IMR-90 (cell line): ENCODE measurements around the gene ARV1. TPM values are rescaled to one million over a fixed set of nuclear protein-coding genes. Genes with fewer than 3 reads are reported as not detected.

Source experiments
- ATAC-seq: fragments of 200-7000 bp; cut with Tn5 transposase; 2 replicates; pipeline ENCODE4 v1.9.1; 2020; ENCODE audit warnings: low read depth, mild to moderate bottlenecking, moderate library complexity
- BruUV-seq: library from RNA; stranded (reverse); fragments of 400-500 nt; replicated peaks from 2 replicates; lab custom pipeline; 2021; lab: Mats Ljungman, UMichigan
- CTCF ChIA-PET: fragments of 300-600 bp; formaldehyde crosslinking; extraction: SDS; loops from one replicate; lab custom pipeline; 2021; ENCODE audit warnings: antibody characterized with exemption; lab: Yijun Ruan, JAX
- POLR2A ChIA-PET: fragments of 300-600 bp; sonication (Branson Sonifier 250); formaldehyde crosslinking; loops from one replicate; lab custom pipeline; 2022; ENCODE audit warnings: antibody characterized with exemption; ENCODE audit not compliant: unreplicated experiment; lab: Charles Lee
- DNase-seq: peaks from one replicate; pipeline ENCODE4 v3.0.0; 2013
- H2AFZ ChIP-seq: replicated peaks from 2 replicates; pipeline ENCODE3; 2013; ENCODE audit warnings: low read length, mild to moderate bottlenecking; ENCODE audit not compliant: poor library complexity
- H2AK5ac ChIP-seq: 2 replicates; pipeline ENCODE4 v1.6.1; 2013; ENCODE audit warnings: low read depth, low read length, inconsistent platforms
- H2AK9ac ChIP-seq: replicated peaks from 2 replicates; pipeline ENCODE3; 2013; ENCODE audit warnings: mild to moderate bottlenecking, low read depth, low read length, moderate library complexity; ENCODE audit not compliant: poor library complexity
- H2BK120ac ChIP-seq: 2 replicates; pipeline ENCODE4 v1.6.1; 2013; ENCODE audit warnings: low read depth, low read length, inconsistent platforms
- H2BK15ac ChIP-seq: 3 replicates; pipeline ENCODE4 v1.6.1; 2013; ENCODE audit warnings: low read depth, low read length, inconsistent platforms
- H2BK20ac ChIP-seq: 2 replicates; pipeline ENCODE4 v1.6.1; 2013; ENCODE audit warnings: low read depth, mild to moderate bottlenecking, inconsistent platforms, low read length, moderate library complexity
- H2BK5ac ChIP-seq: 2 replicates; pipeline ENCODE4 v1.6.1; 2013; ENCODE audit warnings: mild to moderate bottlenecking, low read depth, low read length, inconsistent platforms; ENCODE audit not compliant: poor library complexity, severe bottlenecking
- H3K14ac ChIP-seq: replicated peaks from 2 replicates; pipeline ENCODE4 v1.6.1; 2013; ENCODE audit warnings: low read depth, low read length, inconsistent platforms
- H3K18ac ChIP-seq: 2 replicates; pipeline ENCODE4 v1.6.1; 2013; ENCODE audit warnings: low read depth, low read length, control low read depth
- H3K23ac ChIP-seq: 2 replicates; pipeline ENCODE4 v1.6.1; 2013; ENCODE audit warnings: low read depth, low read length, inconsistent platforms
- H3K27ac ChIP-seq: 2 replicates; pipeline ENCODE4 v1.5.1; 2013; ENCODE audit warnings: mild to moderate bottlenecking, control low read depth, low read length; ENCODE audit not compliant: insufficient read depth
- H3K27me3 ChIP-seq: 2 replicates; pipeline ENCODE4 v1.6.1; 2013; ENCODE audit warnings: low read length; ENCODE audit not compliant: control insufficient read depth, insufficient read depth
- H3K36me3 ChIP-seq: 2 replicates; pipeline ENCODE4 v1.6.1; 2013; ENCODE audit warnings: low read length, mixed read lengths; ENCODE audit not compliant: control insufficient read depth, insufficient read depth
- H3K4ac ChIP-seq: 2 replicates; pipeline ENCODE4 v1.6.1; 2013; ENCODE audit warnings: low read depth, low read length, inconsistent platforms
- H3K4me1 ChIP-seq: 2 replicates; pipeline ENCODE4 v1.6.1; 2013; ENCODE audit warnings: low read length, mixed read lengths; ENCODE audit not compliant: control insufficient read depth, insufficient read depth
- H3K4me2 ChIP-seq: 2 replicates; pipeline ENCODE4 v1.6.1; 2013; ENCODE audit warnings: low read depth, mild to moderate bottlenecking, control low read depth, low read length, moderate library complexity
- H3K4me3 ChIP-seq: 2 replicates; pipeline ENCODE4 v1.5.1; 2013; ENCODE audit warnings: low read depth, mild to moderate bottlenecking, control low read depth, low read length, moderate library complexity; ENCODE audit not compliant: insufficient read depth
- H3K56ac ChIP-seq: 2 replicates; pipeline ENCODE4 v1.6.1; 2013; ENCODE audit warnings: low read length, inconsistent platforms; ENCODE audit not compliant: insufficient read depth; ENCODE audit errors: extremely low read depth
- H3K79me1 ChIP-seq, 2 experiments: 2 replicates each; pipeline ENCODE4 v1.6.1; 2013; ENCODE audit warnings: low read length in 2 of 2, inconsistent platforms in 1 of 2, low read depth in 1 of 2
- H3K9ac ChIP-seq: 2 replicates; pipeline ENCODE4 v1.6.1; 2013; ENCODE audit warnings: low read depth, low read length, control low read depth
- H3K9me1 ChIP-seq: 2 replicates; pipeline ENCODE4 v1.6.1; 2013; ENCODE audit warnings: low read length, inconsistent platforms; ENCODE audit not compliant: insufficient read depth
- H3K9me3 ChIP-seq: 2 replicates; pipeline ENCODE4 v1.6.1; 2013; ENCODE audit warnings: low read length; ENCODE audit not compliant: control insufficient read depth, insufficient read depth
- H4K20me1 ChIP-seq: 2 replicates; pipeline ENCODE4 v1.6.1; 2013; ENCODE audit warnings: low read length, inconsistent platforms; ENCODE audit not compliant: insufficient read depth
- H4K5ac ChIP-seq: 2 replicates; pipeline ENCODE4 v1.6.1; 2013; ENCODE audit warnings: mild to moderate bottlenecking, low read depth, low read length, control low read depth
- H4K8ac ChIP-seq, 2 experiments: 2 replicates each; pipeline ENCODE4 v1.6.1; 2013; ENCODE audit warnings: low read depth in 2 of 2, low read length in 2 of 2, control low read depth in 1 of 2, inconsistent platforms in 1 of 2
- H4K91ac ChIP-seq: 2 replicates; pipeline ENCODE4 v1.6.1; 2013; ENCODE audit warnings: low read depth, low read length, inconsistent platforms; ENCODE audit not compliant: insufficient read depth
- BHLHE40 ChIP-seq: fragments of 150-350 bp; IDR thresholded peaks from 2 replicates; pipeline ENCODE4 v1.6.1; 2016; ENCODE audit warnings: mild to moderate bottlenecking, low read depth, low read length
- CEBPB ChIP-seq: IDR thresholded peaks from 2 replicates; pipeline ENCODE4 v1.6.1; 2012; ENCODE audit warnings: low read depth, low read length, improper control_type of control experiment
- CHD1 ChIP-seq: IDR thresholded peaks from 2 replicates; pipeline ENCODE4 v1.6.1; 2012; ENCODE audit warnings: low read depth, low read length, improper control_type of control experiment
- FOS ChIP-seq: fragments of 150-350 bp; IDR thresholded peaks from 2 replicates; pipeline ENCODE4 v1.6.1; 2016; ENCODE audit warnings: low read depth, low read length
- MAFK ChIP-seq: IDR thresholded peaks from 2 replicates; pipeline ENCODE4 v1.6.1; 2012; ENCODE audit warnings: low read depth, low read length, improper control_type of control experiment
- MAZ ChIP-seq: IDR thresholded peaks from 2 replicates; pipeline ENCODE4 v1.6.1; 2012; ENCODE audit warnings: low read depth, mild to moderate bottlenecking, low read length, improper control_type of control experiment, moderate library complexity, borderline replicate concordance
- MXI1 ChIP-seq: IDR thresholded peaks from 2 replicates; pipeline ENCODE4 v1.6.1; 2012; ENCODE audit warnings: low read depth, mild to moderate bottlenecking, low read length, moderate library complexity, borderline replicate concordance
- NFE2L2 ChIP-seq: fragments of 150-350 bp; IDR thresholded peaks from 2 replicates; pipeline ENCODE4 v1.6.1; 2016; ENCODE audit warnings: low read depth, mild to moderate bottlenecking, low read length
- POLR2A ChIP-seq: IDR thresholded peaks from 2 replicates; pipeline ENCODE4 v1.6.1; 2012; ENCODE audit warnings: mild to moderate bottlenecking, low read depth, low read length
- RAD21 ChIP-seq: IDR thresholded peaks from 2 replicates; pipeline ENCODE4 v1.6.1; 2012; ENCODE audit warnings: low read length, improper control_type of control experiment
- RCOR1 ChIP-seq: IDR thresholded peaks from 2 replicates; pipeline ENCODE4 v1.6.1; 2012; ENCODE audit warnings: mild to moderate bottlenecking, low read length, improper control_type of control experiment; ENCODE audit not compliant: insufficient replicate concordance
- RFX5 ChIP-seq: IDR thresholded peaks from 2 replicates; pipeline ENCODE4 v1.8.0; 2012; ENCODE audit warnings: low read depth, mild to moderate bottlenecking, low read length, moderate library complexity
- SMC3 ChIP-seq: fragments of 150-350 bp; IDR thresholded peaks from 2 replicates; pipeline ENCODE4 v1.6.1; 2016; ENCODE audit warnings: low read depth, mild to moderate bottlenecking, antibody characterized with exemption, low read length, moderate library complexity
- WGBS, 2 experiments: methylation state at CpG; one replicate each; pipeline versions ENCODE4 v1.1.5 to v1.1.7; 2013; ENCODE audit warnings: missing lambda C conversion rate in 2 of 2; ENCODE audit not compliant: insufficient read length in 1 of 2; ENCODE audit errors: extremely low coverage in 2 of 2; 5-methylcytosine and 5-hydroxymethylcytosine counted together
- dilution Hi-C: fragments of 300-500 bp; cut with HindIII; formaldehyde crosslinking; loops from one replicate; pipeline ENCODE4 v1.14.3; 2018; ENCODE audit warnings: low sequenced_read_pairs; ENCODE audit not compliant: unreplicated experiment
- in situ Hi-C: fragments of 300-500 bp; cut with MboI; formaldehyde crosslinking; loops from 3 replicates; pipeline ENCODE4 v1.14.3; 2019; ENCODE audit warnings: low sequenced_read_pairs, inconsistent platforms, mixed read lengths
- intact Hi-C: fragments of 100-400 bp; cut with micrococcal nuclease; formaldehyde crosslinking; loops from 2 replicates; pipeline ENCODE4 v1.10.0; 2022
- polyA plus RNA-seq, 3 experiments: library from polyadenylated mRNA; depleted of rRNA; stranded (reverse); fragments of >200 nt; gene quantifications; 2 replicates each; pipeline ENCODE4 v1.2.3, GENCODE V29; 2012; ENCODE audit warnings: low replicate concordance in 1 of 3
- total RNA-seq: library from RNA; depleted of rRNA; stranded (reverse); fragments of >200 nt; gene quantifications from 2 replicates; pipeline ENCODE4 v1.2.3, GENCODE V29; 2012
- TF ChIP-seq, protein P1 (sequence below): fragments of 150-350 bp; IDR thresholded peaks from 2 replicates; pipeline ENCODE4 v1.6.1; 2017; ENCODE audit warnings: mild to moderate bottlenecking, antibody characterized with exemption, low read length, low read depth
- TF ChIP-seq, protein P2 (sequence below): fragments of 150-350 bp; IDR thresholded peaks from 2 replicates; pipeline ENCODE4 v1.6.1; 2016; ENCODE audit warnings: low read depth, mild to moderate bottlenecking, low read length, moderate library complexity, borderline replicate concordance
- TF ChIP-seq, protein P3 (sequence below): conservative IDR thresholded peaks from 2 replicates; pipeline ENCODE4 v1.5.1; 2012; ENCODE audit warnings: mild to moderate bottlenecking, low read depth, low read length, improper control_type of control experiment

ARV1 gene
- total and polyA plus RNA-seq, 2 of the 4 experiments (the other 2 are of a cell fraction) = 19.0 to 22.9 TPM

DNA sequence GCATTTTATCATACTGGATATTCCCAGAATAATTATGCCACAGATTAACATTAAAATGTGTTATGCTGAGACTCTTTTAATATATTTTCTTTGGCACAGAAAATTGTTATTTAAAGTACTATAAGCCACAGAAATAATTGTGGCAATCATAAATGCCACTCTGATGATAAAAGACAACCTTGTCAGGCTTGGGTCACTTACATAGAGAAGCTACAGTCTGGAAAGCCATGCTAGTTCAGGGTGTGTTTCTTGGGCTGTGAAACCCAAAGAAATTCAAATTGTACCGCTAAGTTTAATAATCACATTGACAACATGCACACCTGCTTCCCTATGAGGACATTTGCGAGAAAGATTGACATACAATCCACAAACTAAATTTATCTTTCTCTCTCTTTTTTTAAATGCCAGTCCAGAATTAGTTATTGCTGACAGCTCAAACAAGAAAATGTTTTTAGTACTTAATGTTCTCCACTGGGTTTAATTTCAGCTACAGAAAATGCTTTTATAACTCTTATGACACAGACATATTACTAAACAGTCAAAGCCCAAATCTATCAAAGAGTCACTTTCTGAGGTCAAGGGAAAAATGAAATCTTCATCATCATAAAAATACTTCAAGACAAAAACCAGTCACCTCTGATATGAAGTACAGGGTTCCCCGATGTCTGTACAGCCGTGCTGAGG lies 38.9 kb upstream of the ARV1 start:
- H4K8ac ChIP-seq = no peak overlapping the region
- no peak overlapping the region for H2BK120ac ChIP-seq
- H2BK20ac ChIP-seq = no peak overlapping the region
- H4K91ac ChIP-seq = no peak overlapping the region
- no peak overlapping the region for H2BK5ac ChIP-seq
- H4K5ac ChIP-seq = no peak overlapping the region
- no peak overlapping the region for H3K4ac ChIP-seq
- H4K20me1 ChIP-seq = no peaks in the 10 kb centered on the region
- peaks cover 7% of the 10 kb centered on the region for H3K4me1 ChIP-seq
- H3K9me3 ChIP-seq = no peaks in the 10 kb centered on the region
- no peaks in the 10 kb centered on the region; the same call in 1 of the 2 replicates for H3K9me1 ChIP-seq
- no peak overlapping the region for H3K23ac ChIP-seq
- H3K14ac ChIP-seq = no peak overlapping the region
- no peak overlapping the region for H3K18ac ChIP-seq
- no peaks in the 10 kb centered on the region; a peak in 1 of 4 replicates for H3K79me1 ChIP-seq
- ChIA-PET CTCF (no interaction called here), POLR2A (no interaction called here)
- H3K4me3 ChIP-seq = no peak overlapping the region
- H3K27ac ChIP-seq = no peak overlapping the region
- H3K36me3 ChIP-seq = no peaks in the 10 kb centered on the region
- no peak overlapping the region for H3K4me2 ChIP-seq
- dilution Hi-C loops = no loop called here
- no peak overlapping the region for H2BK15ac ChIP-seq
- TF ChIP-seq RCOR1 (no peak), FOS (no peak), MAZ (no peak), SMC3 (no peak), RFX5 (no peak), BHLHE40 (no peak), NFE2L2 (no peak), CHD1 (no peak), POLR2A (no peak), CEBPB (no peak), RAD21 (no peak), MXI1 (no peak), MAFK (no peak)
- TF ChIP-seq, protein P1, sequence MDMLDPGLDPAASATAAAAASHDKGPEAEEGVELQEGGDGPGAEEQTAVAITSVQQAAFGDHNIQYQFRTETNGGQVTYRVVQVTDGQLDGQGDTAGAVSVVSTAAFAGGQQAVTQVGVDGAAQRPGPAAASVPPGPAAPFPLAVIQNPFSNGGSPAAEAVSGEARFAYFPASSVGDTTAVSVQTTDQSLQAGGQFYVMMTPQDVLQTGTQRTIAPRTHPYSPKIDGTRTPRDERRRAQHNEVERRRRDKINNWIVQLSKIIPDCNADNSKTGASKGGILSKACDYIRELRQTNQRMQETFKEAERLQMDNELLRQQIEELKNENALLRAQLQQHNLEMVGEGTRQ = no peak
- TF ChIP-seq, protein P2, sequence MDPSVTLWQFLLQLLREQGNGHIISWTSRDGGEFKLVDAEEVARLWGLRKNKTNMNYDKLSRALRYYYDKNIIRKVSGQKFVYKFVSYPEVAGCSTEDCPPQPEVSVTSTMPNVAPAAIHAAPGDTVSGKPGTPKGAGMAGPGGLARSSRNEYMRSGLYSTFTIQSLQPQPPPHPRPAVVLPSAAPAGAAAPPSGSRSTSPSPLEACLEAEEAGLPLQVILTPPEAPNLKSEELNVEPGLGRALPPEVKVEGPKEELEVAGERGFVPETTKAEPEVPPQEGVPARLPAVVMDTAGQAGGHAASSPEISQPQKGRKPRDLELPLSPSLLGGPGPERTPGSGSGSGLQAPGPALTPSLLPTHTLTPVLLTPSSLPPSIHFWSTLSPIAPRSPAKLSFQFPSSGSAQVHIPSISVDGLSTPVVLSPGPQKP = no peak
- TF ChIP-seq, protein P3, sequence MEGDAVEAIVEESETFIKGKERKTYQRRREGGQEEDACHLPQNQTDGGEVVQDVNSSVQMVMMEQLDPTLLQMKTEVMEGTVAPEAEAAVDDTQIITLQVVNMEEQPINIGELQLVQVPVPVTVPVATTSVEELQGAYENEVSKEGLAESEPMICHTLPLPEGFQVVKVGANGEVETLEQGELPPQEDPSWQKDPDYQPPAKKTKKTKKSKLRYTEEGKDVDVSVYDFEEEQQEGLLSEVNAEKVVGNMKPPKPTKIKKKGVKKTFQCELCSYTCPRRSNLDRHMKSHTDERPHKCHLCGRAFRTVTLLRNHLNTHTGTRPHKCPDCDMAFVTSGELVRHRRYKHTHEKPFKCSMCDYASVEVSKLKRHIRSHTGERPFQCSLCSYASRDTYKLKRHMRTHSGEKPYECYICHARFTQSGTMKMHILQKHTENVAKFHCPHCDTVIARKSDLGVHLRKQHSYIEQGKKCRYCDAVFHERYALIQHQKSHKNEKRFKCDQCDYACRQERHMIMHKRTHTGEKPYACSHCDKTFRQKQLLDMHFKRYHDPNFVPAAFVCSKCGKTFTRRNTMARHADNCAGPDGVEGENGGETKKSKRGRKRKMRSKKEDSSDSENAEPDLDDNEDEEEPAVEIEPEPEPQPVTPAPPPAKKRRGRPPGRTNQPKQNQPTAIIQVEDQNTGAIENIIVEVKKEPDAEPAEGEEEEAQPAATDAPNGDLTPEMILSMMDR = no peak
- H2AK5ac ChIP-seq = no peak overlapping the region
- H2AFZ ChIP-seq = no peak overlapping the region
- BruUV-seq = no TSS peak
- intact Hi-C loops = loop anchor here (5.0 kb wide), 1 partner anchor 37 kb away; the partner anchor contains the start of genes ARV1 and TTC13
- in situ Hi-C loops = no loop called here
- ATAC-seq (no peak), DNase-seq (no peak)
- H3K9ac ChIP-seq = no peak overlapping the region
- no peaks in the 10 kb centered on the region for H3K27me3 ChIP-seq
- H2AK9ac ChIP-seq = no peak overlapping the region
- whole genome bisulfite sequencing, 2 experiments = no CpG with 5 or more reads among the region's 4 CpGs
- H3K56ac ChIP-seq = no peak overlapping the region
